Caco-2 (cell line): ENCODE data around the gene NPSR1. TPM values are rescaled to one million over a fixed set of nuclear protein-coding genes. Genes with fewer than 3 reads are reported as not detected.

Experiments used
- BruUV-seq: library from RNA; stranded (reverse); fragments of 400-500 nt; replicated peaks from 2 replicates; lab custom pipeline; 2021; lab: Mats Ljungman, UMichigan
- CTCF ChIA-PET: fragments of 300-600 bp; sonication (Branson Sonifier 250); formaldehyde crosslinking; loops from one replicate; lab custom pipeline; 2022; ENCODE audit warnings: antibody characterized with exemption; lab: Charles Lee
- POLR2A ChIA-PET: fragments of 300-600 bp; sonication (Branson Sonifier 250); formaldehyde crosslinking; loops from one replicate; lab custom pipeline; 2022; ENCODE audit warnings: antibody characterized with exemption; lab: Charles Lee
- DNase-seq, 2 experiments: peaks; one replicate each; pipeline versions ENCODE4 v3.0.0 to v3.0.0-alpha.2; 2020 to 2022
- H3K27me3 ChIP-seq: replicated peaks from 2 replicates; pipeline ENCODE4 v1.6.0; 2011; ENCODE audit warnings: low read length; ENCODE audit not compliant: control insufficient read depth, insufficient read depth
- H3K36me3 ChIP-seq: 2 replicates; pipeline ENCODE4 v1.5.1; 2011; ENCODE audit warnings: low read length; ENCODE audit not compliant: control insufficient read depth, insufficient read depth
- H3K4me1 ChIP-seq: fragments of 250-450 bp; sonication (Bioruptor Pico); 2 replicates; pipeline ENCODE4 v1.5.1; 2020; ENCODE audit warnings: mild to moderate bottlenecking
- H3K4me3 ChIP-seq: 2 replicates; pipeline ENCODE4 v1.5.1; 2011; ENCODE audit warnings: low read depth, mild to moderate bottlenecking, control low read depth, low read length
- H3K9me3 ChIP-seq: fragments of 250-450 bp; sonication (Bioruptor Pico); 2 replicates; pipeline ENCODE4 v1.5.1; 2020; ENCODE audit warnings: mild to moderate bottlenecking, moderate library complexity
- H3K27ac Mint-ChIP-seq: one replicate; pipeline ENCODE4 v1.8.0; 2022; ENCODE audit warnings: mixed read lengths; ENCODE audit not compliant: unreplicated experiment
- H3K27me3 Mint-ChIP-seq: one replicate; pipeline ENCODE4 v1.8.0; 2022; ENCODE audit warnings: mixed read lengths; ENCODE audit not compliant: insufficient read depth, unreplicated experiment
- H3K36me3 Mint-ChIP-seq: one replicate; pipeline ENCODE4 v1.8.0; 2022; ENCODE audit warnings: mild to moderate bottlenecking, mixed read lengths; ENCODE audit not compliant: insufficient read depth, unreplicated experiment
- H3K4me1 Mint-ChIP-seq: one replicate; pipeline ENCODE4 v1.8.0; 2022; ENCODE audit warnings: low read depth, mixed read lengths; ENCODE audit not compliant: unreplicated experiment
- H3K4me3 Mint-ChIP-seq: one replicate; pipeline ENCODE4 v1.8.0; 2022; ENCODE audit warnings: mild to moderate bottlenecking, moderate library complexity, mixed read lengths; ENCODE audit not compliant: unreplicated experiment
- H3K9me3 Mint-ChIP-seq: one replicate; pipeline ENCODE4 v1.8.0; 2022; ENCODE audit warnings: mixed read lengths; ENCODE audit not compliant: unreplicated experiment
- intact Hi-C: fragments of 100-400 bp; cut with micrococcal nuclease; formaldehyde crosslinking; loops from one replicate; pipeline ENCODE4 v1.10.0; 2022; ENCODE audit not compliant: unreplicated experiment
- total RNA-seq: library from RNA; stranded (reverse); gene quantifications from 2 replicates; pipeline ENCODE4 v1.2.3, GENCODE V29; 2022
- TF ChIP-seq, protein P1 (sequence below), 2 experiments: fragments of 200-600 bp in 1 of 2; IDR thresholded peaks; 1 replicate in 1 of 2; 2 replicates in 1 of 2; pipeline versions ENCODE4 v1.5.1 to v1.8.0; 2011 to 2022; ENCODE audit warnings: antibody characterized with exemption in 1 of 2, control low read depth in 1 of 2, inconsistent platforms in 1 of 2, low read depth in 1 of 2, low read length in 1 of 2, mild to moderate bottlenecking in 1 of 2, moderate library complexity in 1 of 2; ENCODE audit not compliant: insufficient read depth in 1 of 2, severe bottlenecking in 1 of 2, unreplicated experiment in 1 of 2

NPSR1 gene
- total RNA-seq, 1 experiment from 2014 or later = not detected

DNA sequence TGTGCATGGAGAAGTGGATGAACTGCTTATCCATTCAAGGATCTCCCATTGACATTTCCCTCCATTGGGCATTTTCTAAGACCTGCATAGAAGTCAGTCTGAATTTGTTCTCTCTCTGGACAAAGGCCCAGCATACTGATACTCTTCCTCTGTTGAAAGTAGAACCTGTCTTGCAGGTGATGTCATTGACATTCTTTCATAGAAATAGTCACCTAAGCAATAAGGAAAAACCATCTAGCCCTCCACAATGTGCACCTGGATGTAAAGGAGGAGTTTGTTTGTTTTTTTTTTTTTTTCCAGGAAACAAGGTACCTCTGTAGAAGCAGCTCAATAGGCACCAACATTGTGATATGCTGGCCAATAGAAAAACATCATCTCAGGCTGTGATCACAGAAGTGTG, 228.8 kb downstream of the NPSR1 start:
- H3K4me1 Mint-ChIP-seq = no peaks in the 10 kb centered on the region
- POLR2A ChIA-PET = no interaction called here
- no peak overlapping the region for H3K4me3 Mint-ChIP-seq
- BruUV-seq = no TSS peak
- CTCF ChIA-PET = no interaction called here
- H3K27ac Mint-ChIP-seq = no peak overlapping the region
- TF ChIP-seq, protein P1, sequence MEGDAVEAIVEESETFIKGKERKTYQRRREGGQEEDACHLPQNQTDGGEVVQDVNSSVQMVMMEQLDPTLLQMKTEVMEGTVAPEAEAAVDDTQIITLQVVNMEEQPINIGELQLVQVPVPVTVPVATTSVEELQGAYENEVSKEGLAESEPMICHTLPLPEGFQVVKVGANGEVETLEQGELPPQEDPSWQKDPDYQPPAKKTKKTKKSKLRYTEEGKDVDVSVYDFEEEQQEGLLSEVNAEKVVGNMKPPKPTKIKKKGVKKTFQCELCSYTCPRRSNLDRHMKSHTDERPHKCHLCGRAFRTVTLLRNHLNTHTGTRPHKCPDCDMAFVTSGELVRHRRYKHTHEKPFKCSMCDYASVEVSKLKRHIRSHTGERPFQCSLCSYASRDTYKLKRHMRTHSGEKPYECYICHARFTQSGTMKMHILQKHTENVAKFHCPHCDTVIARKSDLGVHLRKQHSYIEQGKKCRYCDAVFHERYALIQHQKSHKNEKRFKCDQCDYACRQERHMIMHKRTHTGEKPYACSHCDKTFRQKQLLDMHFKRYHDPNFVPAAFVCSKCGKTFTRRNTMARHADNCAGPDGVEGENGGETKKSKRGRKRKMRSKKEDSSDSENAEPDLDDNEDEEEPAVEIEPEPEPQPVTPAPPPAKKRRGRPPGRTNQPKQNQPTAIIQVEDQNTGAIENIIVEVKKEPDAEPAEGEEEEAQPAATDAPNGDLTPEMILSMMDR (IDR thresholded peaks at IDR 0.05; ENCODE audit: insufficient read depth in 1 of 2, low read depth in 1 of 2, low read length in 1 of 2, severe bottlenecking in 1 of 2, unreplicated experiment in 1 of 2) = no peak
- Histone ChIP-seq H3K36me3 (no peaks in the 10 kb centered on the region), H3K27me3 (no peaks in the 10 kb centered on the region), H3K4me3 (no peak overlapping the region), H3K4me1 (no peaks in the 10 kb centered on the region), H3K9me3 (peaks cover 11% of the 10 kb centered on the region)
- H3K27me3 Mint-ChIP-seq = peaks cover 2% of the 10 kb centered on the region
- intact Hi-C loops = no loop called here
- peaks cover 7% of the 10 kb centered on the region for H3K9me3 Mint-ChIP-seq
- DNase-seq = no peak
- no peaks in the 10 kb centered on the region for H3K36me3 Mint-ChIP-seq

DNA sequence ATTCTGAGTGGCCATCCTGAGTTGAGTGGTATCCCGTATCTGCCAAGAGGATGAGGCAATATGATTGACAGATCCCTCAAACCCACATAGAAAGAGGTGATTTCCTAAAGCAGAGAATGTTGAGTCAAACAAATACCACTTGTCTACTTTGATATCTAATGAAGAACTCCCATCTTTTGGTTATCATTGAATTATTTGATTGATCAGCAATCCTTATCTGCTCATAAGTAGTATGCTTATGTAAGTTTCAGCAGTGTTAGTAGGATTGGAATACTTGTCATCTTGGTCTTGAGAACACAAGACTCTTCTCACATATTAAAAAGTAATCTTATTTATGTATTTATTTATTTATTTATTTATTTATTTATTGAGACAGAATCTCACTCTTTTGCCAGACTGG, 231.9 kb downstream of the NPSR1 start:
- no peaks in the 10 kb centered on the region for H3K27me3 ChIP-seq
- BruUV-seq = no TSS peak
- no peaks in the 10 kb centered on the region for H3K4me1 Mint-ChIP-seq
- H3K9me3 ChIP-seq = 0 out of 2 replicates have a peak, but pooled peaks cover under 1% of the 10 kb centered on the region
- no peak for DNase-seq
- intact Hi-C loops = no loop called here
- no peak overlapping the region for H3K27ac Mint-ChIP-seq
- no peak overlapping the region for H3K4me3 Mint-ChIP-seq
- H3K36me3 Mint-ChIP-seq = no peaks in the 10 kb centered on the region
- H3K36me3 ChIP-seq = no peaks in the 10 kb centered on the region
- H3K9me3 Mint-ChIP-seq = peaks cover 15% of the 10 kb centered on the region
- no peaks in the 10 kb centered on the region for H3K4me1 ChIP-seq
- TF ChIP-seq, protein P1 (IDR thresholded peaks at IDR 0.05; ENCODE audit: insufficient read depth in 1 of 2, low read depth in 1 of 2, low read length in 1 of 2, severe bottlenecking in 1 of 2, unreplicated experiment in 1 of 2) = no peak
- CTCF ChIA-PET = no interaction called here
- no peak overlapping the region for H3K4me3 ChIP-seq
- no peaks in the 10 kb centered on the region for H3K27me3 Mint-ChIP-seq
- POLR2A ChIA-PET = no interaction called here

DNA sequence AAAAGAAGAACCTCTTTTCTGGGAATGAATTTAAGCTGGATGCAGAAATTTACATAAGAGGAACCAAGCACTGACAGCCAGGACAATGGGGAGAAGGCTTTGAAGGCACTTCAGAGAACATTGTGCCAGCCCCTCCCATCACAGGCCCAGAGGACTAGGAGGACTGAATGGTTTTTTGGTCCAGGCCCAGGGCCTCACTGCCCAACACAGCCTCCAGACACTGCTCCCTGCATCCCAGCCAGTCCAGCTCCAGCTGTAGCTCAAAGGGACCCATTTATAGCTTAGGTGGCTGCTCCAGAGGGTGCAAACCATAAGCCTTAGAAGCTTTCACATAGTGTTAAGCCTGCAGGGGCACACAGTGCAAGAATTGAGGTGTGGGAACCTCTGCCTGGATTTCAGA, 237.2 kb downstream of the NPSR1 start:
- Histone ChIP-seq H3K36me3 (no peaks in the 10 kb centered on the region), H3K27me3 (no peaks in the 10 kb centered on the region), H3K9me3 (0 out of 2 replicates have a peak, but pooled peaks cover 6% of the 10 kb centered on the region), H3K4me3 (no peak overlapping the region), H3K4me1 (no peaks in the 10 kb centered on the region)
- no peak overlapping the region for H3K27ac Mint-ChIP-seq
- intact Hi-C loops = no loop called here
- H3K27me3 Mint-ChIP-seq = peaks cover 8% of the 10 kb centered on the region
- peaks cover 45% of the 10 kb centered on the region for H3K9me3 Mint-ChIP-seq
- no peak for DNase-seq
- CTCF ChIA-PET = no interaction called here
- TF ChIP-seq, protein P1 (IDR thresholded peaks at IDR 0.05; ENCODE audit: insufficient read depth in 1 of 2, low read depth in 1 of 2, low read length in 1 of 2, severe bottlenecking in 1 of 2, unreplicated experiment in 1 of 2) = no peak
- no TSS peak for BruUV-seq
- POLR2A ChIA-PET = no interaction called here
- H3K4me3 Mint-ChIP-seq = no peak overlapping the region
- H3K36me3 Mint-ChIP-seq = no peaks in the 10 kb centered on the region
- no peaks in the 10 kb centered on the region for H3K4me1 Mint-ChIP-seq
